ENCODE results near the gene CCDC33. TPM values are rescaled to one million over a fixed set of nuclear protein-coding genes. Genes with fewer than 3 reads are reported as not detected.
"Not testable (repeated sequence)": the region's sequence is repeated elsewhere in the genome, so short reads cannot be mapped to it uniquely, and the experiment has no call there.

CCDC33 gene
- total and polyA plus RNA-seq, 2 donors (not counting 1 experiment from before 2014, with no cell fraction given) = not detected

DNA sequence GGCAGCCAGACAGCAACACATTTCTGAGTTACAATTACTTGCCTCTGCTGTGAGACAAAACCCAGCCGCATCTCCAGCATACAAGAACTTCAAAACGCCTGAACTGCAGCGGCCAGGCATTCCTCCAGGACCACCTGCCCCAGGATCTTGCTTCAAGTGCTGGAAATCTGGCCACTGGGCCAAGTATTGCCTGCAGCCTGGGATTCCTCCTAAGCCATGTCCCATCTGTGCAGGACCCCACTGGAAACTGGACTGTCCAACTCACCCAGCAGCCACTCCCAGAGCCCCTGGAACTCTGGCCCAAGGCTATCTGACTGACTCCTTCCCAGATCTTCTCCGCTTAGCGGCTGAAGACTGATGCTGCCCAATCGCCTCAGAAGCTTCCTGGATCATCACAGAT is 119.9 kb downstream of the CCDC33 start:
- H3K4me3 Mint-ChIP-seq; H3K4me3 ChIP-seq (ENCODE audit: control extremely low read depth in 1 of 5, extremely low read depth in 1 of 5, insufficient read depth in 1 of 5, low read depth in 2 of 5, low read length in 4 of 5); ATAC-seq (ENCODE audit: low read depth); H3K9ac ChIP-seq (ENCODE audit: low read length); H3K27ac ChIP-seq (ENCODE audit: low read length in 2 of 2); H3K4me2 ChIP-seq (replicated peaks; ENCODE audit: low read depth, low read length, poor library complexity, severe bottlenecking); H3K27ac Mint-ChIP-seq; CTCF ChIA-PET; intact Hi-C loops (cut with micrococcal nuclease); H3K79me2 ChIP-seq (ENCODE audit: control insufficient read depth, insufficient read depth, low read length); H3K9me3 ChIP-seq (ENCODE audit: control extremely low read depth in 1 of 3, control insufficient read depth in 2 of 3, insufficient read depth in 1 of 3, low read length in 2 of 3); H3K4me1 ChIP-seq (ENCODE audit: control insufficient read depth in 2 of 2, insufficient read depth in 2 of 2, low read length in 2 of 2); H2AFZ ChIP-seq (ENCODE audit: insufficient read depth, low read depth, low read length, poor library complexity, severe bottlenecking); DNase-seq; H4K20me1 ChIP-seq (ENCODE audit: control insufficient read depth, insufficient read depth, low read length, poor library complexity, severe bottlenecking); H3K4me1 Mint-ChIP-seq; POLR2A ChIA-PET; H3K36me3 ChIP-seq (replicated peaks in 1 of 2; ENCODE audit: control extremely low read depth in 1 of 2, control insufficient read depth in 1 of 2, extremely low read depth in 1 of 2, insufficient read depth in 2 of 2, low read length in 1 of 2); H3K9me3 Mint-ChIP-seq (ENCODE audit: insufficient read depth): not testable (repeated sequence)
- H3K27me3 ChIP-seq (replicated peaks in 1 of 4; ENCODE audit: control extremely low read depth in 1 of 4, control insufficient read depth in 3 of 4, insufficient read depth in 4 of 4, low read length in 3 of 4) = peaks cover 0 to 11% (median 0%) of the 10 kb centered on the region in 4 experiments
- WGBS (ENCODE audit: insufficient coverage) = 90% methylated on average over 6 of the region's 6 CpGs
- H3K27me3 Mint-ChIP-seq = peaks cover 28% of the 10 kb centered on the region

DNA sequence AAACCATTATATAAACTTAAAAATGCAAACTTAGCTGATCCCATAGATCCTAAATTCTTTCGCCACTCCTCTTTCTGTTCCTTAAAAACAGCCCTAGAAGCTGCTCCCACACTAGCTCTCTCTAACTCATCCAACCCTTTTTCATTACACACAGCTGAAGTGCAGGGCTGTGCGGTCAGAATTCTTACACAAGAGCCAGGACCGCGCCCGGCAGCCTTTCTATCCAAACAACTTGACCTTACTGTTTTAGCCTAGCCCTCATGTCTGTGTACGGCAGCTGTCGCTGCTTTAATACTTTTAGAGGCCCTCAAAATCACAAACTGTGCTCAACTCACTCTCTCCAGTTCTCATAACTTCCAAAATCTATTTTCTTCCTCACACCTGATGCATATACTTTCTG is 121.4 kb downstream of the CCDC33 start:
- DNase-seq; H3K27ac ChIP-seq (ENCODE audit: low read length in 2 of 2); intact Hi-C loops (cut with micrococcal nuclease); H3K36me3 ChIP-seq (replicated peaks in 1 of 2; ENCODE audit: control extremely low read depth in 1 of 2, control insufficient read depth in 1 of 2, extremely low read depth in 1 of 2, insufficient read depth in 2 of 2, low read length in 1 of 2); ATAC-seq (ENCODE audit: low read depth); H3K79me2 ChIP-seq (ENCODE audit: control insufficient read depth, insufficient read depth, low read length); H3K9me3 ChIP-seq (ENCODE audit: control extremely low read depth in 1 of 3, control insufficient read depth in 2 of 3, insufficient read depth in 1 of 3, low read length in 2 of 3); H3K4me3 Mint-ChIP-seq; H3K9ac ChIP-seq (ENCODE audit: low read length); H3K4me1 Mint-ChIP-seq; POLR2A ChIA-PET; H2AFZ ChIP-seq (ENCODE audit: insufficient read depth, low read depth, low read length, poor library complexity, severe bottlenecking); H3K4me2 ChIP-seq (replicated peaks; ENCODE audit: low read depth, low read length, poor library complexity, severe bottlenecking); H3K9me3 Mint-ChIP-seq (ENCODE audit: insufficient read depth); H3K27me3 ChIP-seq (replicated peaks in 1 of 4; ENCODE audit: control extremely low read depth in 1 of 4, control insufficient read depth in 3 of 4, insufficient read depth in 4 of 4, low read length in 3 of 4); H3K4me1 ChIP-seq (ENCODE audit: control insufficient read depth in 2 of 2, insufficient read depth in 2 of 2, low read length in 2 of 2); H3K4me3 ChIP-seq (ENCODE audit: control extremely low read depth in 1 of 5, extremely low read depth in 1 of 5, insufficient read depth in 1 of 5, low read depth in 2 of 5, low read length in 4 of 5); H3K27ac Mint-ChIP-seq; H4K20me1 ChIP-seq (ENCODE audit: control insufficient read depth, insufficient read depth, low read length, poor library complexity, severe bottlenecking): not testable (repeated sequence)
- H3K27me3 Mint-ChIP-seq = peaks cover 26% of the 10 kb centered on the region
- WGBS (ENCODE audit: insufficient coverage) = 93% methylated on average over 7 of the region's 7 CpGs
- CTCF ChIA-PET = interaction anchor here (1.4 kb wide), 2 partner anchors 26 to 276 kb away, joined by 3 read pairs; no protein-coding TSS in a partner anchor

DNA sequence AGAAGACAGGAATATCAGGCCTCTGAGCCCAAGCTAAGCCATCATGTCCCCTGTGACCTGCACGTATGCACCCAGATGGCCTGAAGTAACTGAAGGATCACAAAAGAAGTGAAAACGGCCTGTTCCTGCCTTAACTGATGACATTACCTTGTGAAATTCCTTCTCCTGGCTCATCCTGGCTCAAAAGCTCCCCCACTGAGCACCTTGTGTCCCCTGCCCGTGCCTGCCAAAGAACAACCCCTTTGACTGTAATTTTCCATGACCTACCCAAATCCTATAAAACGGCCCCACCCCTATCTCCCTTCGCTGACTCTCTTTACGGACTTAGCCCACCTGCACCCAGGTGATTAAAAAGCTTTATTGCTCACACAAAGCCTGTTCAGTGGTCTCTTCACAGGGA is 123.2 kb downstream of the CCDC33 start:
- H3K4me3 Mint-ChIP-seq; H3K27me3 ChIP-seq (replicated peaks in 1 of 4; ENCODE audit: control extremely low read depth in 1 of 4, control insufficient read depth in 3 of 4, insufficient read depth in 4 of 4, low read length in 3 of 4); H3K27ac Mint-ChIP-seq; H3K9ac ChIP-seq (ENCODE audit: low read length); H3K36me3 ChIP-seq (replicated peaks in 1 of 2; ENCODE audit: control extremely low read depth in 1 of 2, control insufficient read depth in 1 of 2, extremely low read depth in 1 of 2, insufficient read depth in 2 of 2, low read length in 1 of 2); H3K27ac ChIP-seq (ENCODE audit: low read length in 2 of 2); H3K79me2 ChIP-seq (ENCODE audit: control insufficient read depth, insufficient read depth, low read length); CTCF ChIA-PET; ATAC-seq (ENCODE audit: low read depth); H3K9me3 Mint-ChIP-seq (ENCODE audit: insufficient read depth); H3K4me2 ChIP-seq (replicated peaks; ENCODE audit: low read depth, low read length, poor library complexity, severe bottlenecking); H2AFZ ChIP-seq (ENCODE audit: insufficient read depth, low read depth, low read length, poor library complexity, severe bottlenecking); POLR2A ChIA-PET; H3K4me1 ChIP-seq (ENCODE audit: control insufficient read depth in 2 of 2, insufficient read depth in 2 of 2, low read length in 2 of 2); intact Hi-C loops (cut with micrococcal nuclease); H3K4me3 ChIP-seq (ENCODE audit: control extremely low read depth in 1 of 5, extremely low read depth in 1 of 5, insufficient read depth in 1 of 5, low read depth in 2 of 5, low read length in 4 of 5); DNase-seq; H4K20me1 ChIP-seq (ENCODE audit: control insufficient read depth, insufficient read depth, low read length, poor library complexity, severe bottlenecking); H3K9me3 ChIP-seq (ENCODE audit: control extremely low read depth in 1 of 3, control insufficient read depth in 2 of 3, insufficient read depth in 1 of 3, low read length in 2 of 3); H3K4me1 Mint-ChIP-seq: not testable (repeated sequence)
- peaks cover 25% of the 10 kb centered on the region for H3K27me3 Mint-ChIP-seq
- 86% methylated on average over 6 of the region's 6 CpGs for WGBS (ENCODE audit: insufficient coverage)

- H4K20me1 ChIP-seq (ENCODE audit: control insufficient read depth, insufficient read depth, low read length, poor library complexity, severe bottlenecking); H3K9me3 Mint-ChIP-seq (ENCODE audit: insufficient read depth); H3K4me3 Mint-ChIP-seq; H3K4me2 ChIP-seq (replicated peaks; ENCODE audit: low read depth, low read length, poor library complexity, severe bottlenecking); DNase-seq; H3K9ac ChIP-seq (ENCODE audit: low read length); H2AFZ ChIP-seq (ENCODE audit: insufficient read depth, low read depth, low read length, poor library complexity, severe bottlenecking); H3K79me2 ChIP-seq (ENCODE audit: control insufficient read depth, insufficient read depth, low read length); H3K9me3 ChIP-seq (ENCODE audit: control extremely low read depth in 1 of 3, control insufficient read depth in 2 of 3, insufficient read depth in 1 of 3, low read length in 2 of 3); H3K27ac ChIP-seq (ENCODE audit: low read length in 2 of 2); H3K36me3 ChIP-seq (replicated peaks in 1 of 2; ENCODE audit: control extremely low read depth in 1 of 2, control insufficient read depth in 1 of 2, extremely low read depth in 1 of 2, insufficient read depth in 2 of 2, low read length in 1 of 2); H3K4me3 ChIP-seq (ENCODE audit: control extremely low read depth in 1 of 5, extremely low read depth in 1 of 5, insufficient read depth in 1 of 5, low read depth in 2 of 5, low read length in 4 of 5); H3K4me1 ChIP-seq (ENCODE audit: control insufficient read depth in 2 of 2, insufficient read depth in 2 of 2, low read length in 2 of 2); H3K4me1 Mint-ChIP-seq; ATAC-seq (ENCODE audit: low read depth); intact Hi-C loops (cut with micrococcal nuclease); H3K27ac Mint-ChIP-seq: not testable (repeated sequence)
- POLR2A ChIA-PET = interaction anchor here (0.6 kb wide), 1 partner anchor 118 kb away, joined by 5 read pairs; no protein-coding TSS in a partner anchor
- peaks cover 0 to 14% (median 8%) of the 10 kb centered on the region in 4 experiments for H3K27me3 ChIP-seq (replicated peaks in 1 of 4; ENCODE audit: control extremely low read depth in 1 of 4, control insufficient read depth in 3 of 4, insufficient read depth in 4 of 4, low read length in 3 of 4)
- WGBS (ENCODE audit: insufficient coverage) = no CpG with 5 or more reads among the region's 1 CpG
- H3K27me3 Mint-ChIP-seq = peaks cover 20% of the 10 kb centered on the region
- CTCF ChIA-PET = interaction anchor here (2.1 kb wide), 1 partner anchor 10 kb away, joined by 7 read pairs; no protein-coding TSS in a partner anchor
Measured at GRCh38 chr15:74360855-74361254, 124.7 kb downstream of the CCDC33 start.
